GM10847 (cell line): Measurements from ENCODE around the gene PKN2.

Source experiments
- POLR2A ChIP-seq: IDR thresholded peaks from 2 replicates; pipeline ENCODE4 v1.6.1; 2011; ENCODE audit not compliant: insufficient read length; ENCODE audit errors: extremely low read depth

PKN2 gene

GRCh38 chr1:88746916-88747315 lies 62.8 kb downstream of the PKN2 start:
- TF ChIP-seq POLR2A, result no peak

DNA sequence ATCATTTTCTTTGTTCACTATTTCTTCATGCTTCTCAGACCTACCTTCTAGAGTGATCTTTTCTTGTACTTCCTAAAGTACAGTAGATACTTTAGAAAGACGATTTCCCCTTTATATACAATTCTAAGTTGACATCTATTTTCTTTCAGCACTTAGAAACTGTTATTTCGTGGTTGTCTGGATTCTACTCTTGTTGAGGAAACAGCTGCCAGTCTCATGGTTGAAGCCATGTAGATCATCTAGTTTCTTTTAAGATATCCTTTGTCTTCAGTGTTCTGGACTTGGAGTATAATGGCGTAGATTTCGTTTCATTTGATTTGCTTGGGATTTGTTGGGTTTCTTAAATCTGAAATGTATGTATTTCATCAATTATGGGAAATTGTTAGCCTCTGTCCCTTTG lies 67.6 kb downstream of the PKN2 start:
- no peak for TF ChIP-seq POLR2A

- no peak for TF ChIP-seq POLR2A
These were observed 69.4 kb downstream of the PKN2 start for GRCh38 chr1:88753506-88753905.

DNA sequence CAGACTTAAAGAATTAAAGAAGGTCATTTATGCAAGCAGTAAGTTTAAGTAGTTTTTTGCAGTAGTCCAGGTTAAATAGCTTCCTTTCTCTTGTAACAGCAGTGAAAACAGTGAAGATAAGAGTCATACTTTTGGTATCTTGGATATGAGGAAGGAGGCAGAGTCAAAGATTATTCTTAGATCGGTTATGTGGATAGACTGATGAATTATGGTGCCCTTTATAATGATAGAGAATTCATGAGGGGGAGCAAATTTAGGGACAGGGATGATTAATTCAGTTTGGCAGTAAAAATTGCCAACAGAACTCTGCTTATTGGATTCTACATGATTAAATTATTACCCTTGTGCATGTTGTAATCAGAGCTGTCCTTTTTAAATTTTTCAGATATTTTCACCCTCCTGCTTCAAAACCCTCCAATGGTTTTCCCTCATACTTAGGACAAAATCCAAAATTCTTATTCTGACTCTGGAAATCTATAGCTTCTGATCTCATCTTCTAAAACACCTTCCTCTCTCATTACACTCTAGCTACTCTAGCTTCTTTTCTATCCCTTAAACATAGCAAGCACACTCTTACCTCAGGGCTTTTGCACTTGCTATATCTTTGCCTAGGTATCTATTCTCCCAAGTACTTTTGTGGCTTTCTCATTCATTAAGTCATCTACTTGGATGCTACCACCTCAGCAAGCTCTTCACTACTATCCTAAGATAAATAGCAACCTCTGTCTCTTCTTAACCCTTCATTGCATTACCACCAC lies 79.8 kb downstream of the PKN2 start:
- no peak for TF ChIP-seq POLR2A

DNA sequence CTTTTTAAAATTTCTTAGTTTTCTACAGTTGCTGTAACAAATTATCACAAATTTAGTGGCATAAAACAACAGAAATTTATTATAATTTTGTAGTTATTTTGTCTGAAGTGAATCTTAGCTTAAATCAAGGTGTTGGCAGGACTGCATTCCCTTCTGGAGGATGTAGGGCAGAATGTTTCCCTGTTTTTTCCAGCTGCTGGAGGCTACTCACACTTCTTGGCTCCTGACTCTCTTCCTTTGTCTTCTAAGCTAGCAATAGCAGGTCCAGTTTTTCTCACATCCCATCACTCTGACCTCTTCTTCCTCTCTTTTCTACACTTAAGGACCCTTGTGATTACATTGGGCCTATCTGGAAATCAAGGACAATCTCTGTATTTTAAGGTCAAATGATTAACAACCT lies 84.1 kb downstream of the PKN2 start:
- no peak for TF ChIP-seq POLR2A

- no peak for TF ChIP-seq POLR2A
These were observed 84.7 kb downstream of the PKN2 start for GRCh38 chr1:88768816-88769215.

DNA sequence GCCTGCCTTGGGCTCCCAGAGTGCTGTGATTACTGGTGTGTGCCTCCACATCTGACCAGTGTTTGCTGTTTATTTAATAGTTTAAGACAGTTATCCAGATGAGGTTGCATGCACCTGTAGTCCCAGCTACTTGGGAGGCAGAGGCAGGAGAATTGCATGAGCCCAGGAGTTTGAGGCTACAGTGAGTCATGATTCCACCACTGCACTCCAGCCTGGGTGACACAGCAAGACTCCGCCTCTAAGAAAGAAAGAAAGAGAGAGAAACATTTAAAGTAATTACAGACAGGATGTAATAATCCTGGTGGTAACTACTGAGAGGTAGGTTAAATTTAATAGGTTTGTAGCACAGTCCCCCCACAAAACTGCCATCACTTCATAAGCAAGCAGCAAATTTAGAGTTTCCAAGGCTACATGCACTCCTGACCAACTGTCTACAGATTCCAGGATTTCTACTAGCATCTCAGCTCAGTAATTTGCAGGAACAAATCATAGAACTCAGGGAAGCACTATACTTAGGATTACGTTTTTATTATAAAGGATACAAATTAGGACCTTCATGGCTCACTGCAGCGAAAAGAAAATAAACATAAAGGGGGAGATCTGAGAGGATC lies 89.6 kb downstream of the PKN2 start:
- TF ChIP-seq POLR2A, result no peak

DNA sequence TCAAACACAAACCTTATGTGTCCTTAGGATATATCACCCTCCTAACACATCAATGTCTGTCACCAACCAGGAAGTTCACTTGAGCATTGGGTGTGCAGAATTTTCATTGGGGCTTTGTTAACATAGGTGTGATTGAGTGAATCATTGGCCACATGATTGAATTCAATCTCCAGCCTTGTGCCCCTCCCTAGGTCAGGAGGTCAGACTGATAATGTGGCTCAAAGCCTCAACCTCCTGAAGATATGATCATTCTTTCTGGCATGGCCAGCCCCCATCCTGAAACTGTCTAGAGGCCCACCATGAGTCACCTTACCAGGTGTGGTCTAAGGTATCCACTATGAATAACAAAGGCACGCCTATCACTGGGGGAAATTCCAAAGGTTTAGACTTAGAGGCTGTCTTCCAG lies 90.1 kb downstream of the PKN2 start:
- no peak for TF ChIP-seq POLR2A

DNA sequence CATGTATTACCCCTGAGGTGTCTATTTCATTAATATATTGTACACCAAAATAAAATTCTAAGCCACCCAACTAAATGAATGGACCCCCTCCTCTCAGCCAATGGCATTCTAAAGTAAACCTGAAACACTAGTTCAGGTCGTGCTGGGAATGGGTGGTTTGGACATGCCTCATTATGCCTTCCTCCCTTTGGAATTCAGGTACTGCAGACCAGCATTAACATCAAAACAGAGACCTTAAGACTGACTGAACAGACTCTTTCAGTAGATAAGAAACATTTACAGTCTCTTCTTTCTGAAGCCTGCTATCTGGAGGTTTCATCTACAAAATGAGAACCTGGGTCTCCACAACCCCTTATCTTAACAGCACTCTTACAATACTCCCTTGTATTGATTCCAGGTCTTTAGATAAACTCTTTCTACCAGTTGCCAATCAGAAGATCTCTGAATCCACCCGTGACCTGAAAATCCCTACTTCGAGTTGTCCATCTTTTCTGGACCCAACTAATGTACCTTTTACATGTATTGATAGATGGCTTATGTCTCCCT lies 93.6 kb downstream of the PKN2 start:
- no peak for TF ChIP-seq POLR2A

DNA sequence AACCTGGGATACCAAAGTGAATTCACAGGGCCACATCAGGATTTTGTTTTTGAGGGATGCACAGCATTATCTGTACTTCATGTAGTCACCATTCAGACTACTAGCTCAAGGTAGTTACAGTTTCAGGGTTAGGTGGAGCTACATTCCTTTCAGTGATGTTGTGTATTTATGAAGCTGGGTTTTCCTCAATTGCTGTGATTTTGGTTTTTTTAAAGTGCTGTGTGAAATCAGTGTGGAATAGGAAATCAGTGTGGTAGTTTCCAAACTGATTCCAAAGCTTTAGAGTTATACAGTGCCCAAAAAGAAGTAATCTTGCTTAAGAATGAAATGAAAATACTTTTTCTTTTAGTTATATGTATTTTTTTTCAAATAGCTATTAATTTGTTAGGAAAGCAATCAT lies 95.8 kb downstream of the PKN2 start:
- no peak for TF ChIP-seq POLR2A

DNA sequence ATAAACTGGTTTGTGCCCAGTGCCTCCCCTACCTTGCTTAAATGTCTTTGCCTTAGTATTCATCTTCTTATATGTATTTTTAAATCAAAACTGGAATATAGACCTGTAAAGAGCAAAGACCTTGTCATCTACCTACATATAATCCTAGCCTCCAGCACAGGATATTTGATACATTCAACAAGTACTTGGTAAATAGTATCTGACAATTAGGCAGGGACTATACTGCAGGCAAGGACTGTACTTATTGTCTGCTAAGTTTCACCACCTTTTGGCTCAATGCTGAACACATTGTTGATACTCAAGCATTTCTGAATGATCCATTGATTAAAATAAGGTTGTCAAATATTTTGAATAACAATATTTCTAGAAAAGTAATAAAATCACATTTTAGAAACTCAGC lies 96.4 kb downstream of the PKN2 start:
- TF ChIP-seq POLR2A, result no peak

DNA sequence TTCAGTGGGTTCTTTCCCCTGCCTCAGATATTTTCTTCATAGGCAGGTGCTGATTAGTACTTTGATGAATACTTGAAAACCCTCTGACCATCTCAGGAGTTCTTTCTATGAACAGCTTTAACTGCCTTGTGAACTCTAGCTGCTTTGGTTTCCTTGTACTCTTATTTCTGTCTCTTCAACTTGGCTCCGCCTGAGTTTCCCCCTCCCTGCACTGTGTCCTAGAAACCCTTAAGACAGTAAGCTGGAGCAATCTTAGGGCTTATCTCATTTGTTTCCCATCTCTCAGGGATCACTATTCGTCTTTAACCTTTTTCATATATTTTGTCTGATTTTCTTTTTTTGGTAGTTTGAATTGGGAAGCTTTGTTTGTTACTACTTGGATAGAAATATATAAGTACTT lies 99.1 kb downstream of the PKN2 start:
- no peak for TF ChIP-seq POLR2A

- TF ChIP-seq POLR2A, result no peak
These were observed 100.5 kb downstream of the PKN2 start for GRCh38 chr1:88784551-88784950.

GRCh38 chr1:88787023-88787903 lies 103.2 kb downstream of the PKN2 start:
- no peak for TF ChIP-seq POLR2A

GRCh38 chr1:88791192-88791591 lies 107.1 kb downstream of the PKN2 start:
- TF ChIP-seq POLR2A, result no peak

DNA sequence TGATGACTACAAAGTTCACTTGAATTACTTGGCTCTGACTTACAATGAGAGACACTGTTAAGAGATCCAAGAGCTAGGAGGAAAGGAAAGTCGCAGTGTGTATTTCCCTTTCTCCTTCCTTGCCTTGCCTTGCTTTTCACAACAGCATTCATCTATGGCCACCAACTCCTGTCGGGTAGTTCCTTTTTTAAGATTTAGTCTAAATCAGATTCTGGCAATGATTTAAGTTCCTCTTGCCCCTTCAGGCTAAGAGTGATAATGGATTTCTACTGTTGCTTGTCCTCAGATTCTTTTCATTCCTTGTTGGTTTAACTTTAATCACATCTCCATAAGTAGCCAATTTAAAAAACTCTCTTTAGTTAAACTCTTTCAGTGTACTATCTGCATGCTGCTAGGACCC lies 115.4 kb downstream of the PKN2 start:
- TF ChIP-seq POLR2A, result no peak
